ENCODE results near the gene FKBP15.
"Not testable (repeated sequence)": the region's sequence is repeated elsewhere in the genome, so short reads cannot be mapped to it uniquely, and the experiment has no call there.

The FKBP15 gene, protein sequence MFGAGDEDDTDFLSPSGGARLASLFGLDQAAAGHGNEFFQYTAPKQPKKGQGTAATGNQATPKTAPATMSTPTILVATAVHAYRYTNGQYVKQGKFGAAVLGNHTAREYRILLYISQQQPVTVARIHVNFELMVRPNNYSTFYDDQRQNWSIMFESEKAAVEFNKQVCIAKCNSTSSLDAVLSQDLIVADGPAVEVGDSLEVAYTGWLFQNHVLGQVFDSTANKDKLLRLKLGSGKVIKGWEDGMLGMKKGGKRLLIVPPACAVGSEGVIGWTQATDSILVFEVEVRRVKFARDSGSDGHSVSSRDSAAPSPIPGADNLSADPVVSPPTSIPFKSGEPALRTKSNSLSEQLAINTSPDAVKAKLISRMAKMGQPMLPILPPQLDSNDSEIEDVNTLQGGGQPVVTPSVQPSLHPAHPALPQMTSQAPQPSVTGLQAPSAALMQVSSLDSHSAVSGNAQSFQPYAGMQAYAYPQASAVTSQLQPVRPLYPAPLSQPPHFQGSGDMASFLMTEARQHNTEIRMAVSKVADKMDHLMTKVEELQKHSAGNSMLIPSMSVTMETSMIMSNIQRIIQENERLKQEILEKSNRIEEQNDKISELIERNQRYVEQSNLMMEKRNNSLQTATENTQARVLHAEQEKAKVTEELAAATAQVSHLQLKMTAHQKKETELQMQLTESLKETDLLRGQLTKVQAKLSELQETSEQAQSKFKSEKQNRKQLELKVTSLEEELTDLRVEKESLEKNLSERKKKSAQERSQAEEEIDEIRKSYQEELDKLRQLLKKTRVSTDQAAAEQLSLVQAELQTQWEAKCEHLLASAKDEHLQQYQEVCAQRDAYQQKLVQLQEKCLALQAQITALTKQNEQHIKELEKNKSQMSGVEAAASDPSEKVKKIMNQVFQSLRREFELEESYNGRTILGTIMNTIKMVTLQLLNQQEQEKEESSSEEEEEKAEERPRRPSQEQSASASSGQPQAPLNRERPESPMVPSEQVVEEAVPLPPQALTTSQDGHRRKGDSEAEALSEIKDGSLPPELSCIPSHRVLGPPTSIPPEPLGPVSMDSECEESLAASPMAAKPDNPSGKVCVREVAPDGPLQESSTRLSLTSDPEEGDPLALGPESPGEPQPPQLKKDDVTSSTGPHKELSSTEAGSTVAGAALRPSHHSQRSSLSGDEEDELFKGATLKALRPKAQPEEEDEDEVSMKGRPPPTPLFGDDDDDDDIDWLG

DNA sequence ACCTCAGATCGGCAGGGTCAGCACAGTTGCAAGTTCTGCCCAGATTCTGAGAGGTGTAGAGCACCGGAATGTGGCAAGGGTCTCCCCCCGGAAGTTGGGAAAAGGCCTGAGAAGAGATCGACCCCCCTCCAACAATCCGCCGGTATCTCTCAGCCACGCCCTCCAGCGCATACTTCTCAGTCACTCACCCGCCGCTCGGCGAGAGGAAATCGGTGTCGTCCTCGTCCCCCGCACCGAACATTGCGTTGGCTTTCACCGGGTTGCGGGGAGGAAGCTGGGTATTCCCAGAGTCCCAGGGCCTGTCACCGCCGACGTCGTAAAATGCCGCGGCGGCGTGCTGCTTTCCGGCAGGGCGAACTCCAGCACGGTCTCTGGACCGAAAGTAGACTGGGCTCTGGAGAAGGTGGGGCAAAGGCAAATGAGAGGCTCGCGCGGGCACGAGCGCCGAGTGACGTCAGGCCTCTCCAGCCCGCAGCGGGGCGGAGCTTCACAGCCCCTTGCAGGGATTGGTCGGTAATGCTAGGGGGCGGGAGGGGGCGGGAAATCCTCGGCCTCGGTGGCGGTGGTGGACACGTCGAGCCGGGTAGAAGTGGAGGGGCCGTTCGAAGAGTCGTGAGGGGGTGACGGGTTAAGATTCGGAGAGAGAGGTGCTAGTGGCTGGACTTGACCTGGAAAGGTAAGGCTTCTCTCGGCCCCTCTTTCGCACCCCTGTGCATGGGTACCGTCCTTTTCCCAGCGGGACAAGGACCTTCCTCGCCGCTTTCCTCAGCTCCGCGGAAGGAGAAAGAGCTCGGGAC lies at the start of gene FKBP15, which contains the start of gene SLC31A1:
Gene FKBP15 (minus strand): TSS at position 275 of the 797 bp plus-strand sequence. CDS start 34 bp downstream, at position 241.
Gene SLC31A1 (plus strand): TSS at position 542 of the 797 bp plus-strand sequence. CDS start 34,605 bp downstream, outside the sequence.
- peak; percentile 98 for DNase-seq

DNA sequence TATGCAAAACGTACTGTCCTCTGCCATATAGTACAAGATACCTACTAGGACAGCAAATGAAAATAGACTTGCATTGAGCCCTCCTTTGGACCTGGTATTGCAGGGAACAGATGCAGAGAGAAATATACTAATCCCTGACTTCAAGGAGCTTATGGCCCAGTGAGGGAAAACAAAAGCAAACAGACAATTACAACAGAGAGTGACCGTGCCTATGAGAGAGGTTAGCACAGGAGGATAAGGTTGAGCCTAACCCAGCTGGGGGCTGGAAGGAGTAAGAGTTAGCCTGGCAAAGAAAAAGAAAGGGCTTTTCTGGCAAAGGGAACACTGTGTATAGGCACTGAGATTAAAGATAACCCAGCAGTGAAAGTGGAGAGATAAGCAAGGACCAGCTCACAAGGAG lies 48.8 kb upstream of the FKBP15 start:
- DNase-seq, result peak; percentile 23

GRCh38 chr9:113269355-113269754 lies 48.3 kb upstream of the FKBP15 start:
- no peak for DNase-seq

DNA sequence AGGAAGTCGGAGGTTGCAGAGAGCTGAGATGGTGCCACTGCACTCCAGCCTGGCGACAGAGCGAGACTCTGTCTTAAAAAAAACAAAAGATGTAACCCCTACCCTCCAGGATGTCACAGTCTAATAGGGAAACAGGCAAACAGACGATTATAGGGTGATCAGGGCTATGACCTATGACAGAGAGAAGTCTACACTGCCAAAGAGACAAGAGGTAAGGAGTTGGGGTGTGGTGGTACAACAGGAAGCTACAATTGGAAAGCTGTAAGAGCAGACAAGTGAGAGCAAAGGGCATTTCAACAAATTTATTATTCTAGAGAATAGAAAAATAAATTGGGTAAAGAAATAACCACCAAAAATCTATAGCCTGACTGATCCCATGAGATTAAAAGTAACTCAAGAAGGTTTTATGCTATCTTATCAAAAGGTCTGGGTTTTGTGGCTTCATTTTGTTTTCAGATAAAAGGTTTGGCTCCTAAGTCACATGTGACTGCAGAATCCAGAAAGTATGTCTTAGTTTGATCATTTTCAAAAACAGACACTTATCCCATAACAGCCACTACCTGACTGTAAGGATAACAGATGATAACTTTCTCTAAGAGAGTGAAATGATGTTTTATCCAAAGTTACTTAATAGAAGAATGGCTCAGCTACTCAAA lies 47.0 kb upstream of the FKBP15 start:
- DNase-seq, result peak; percentile 83

DNA sequence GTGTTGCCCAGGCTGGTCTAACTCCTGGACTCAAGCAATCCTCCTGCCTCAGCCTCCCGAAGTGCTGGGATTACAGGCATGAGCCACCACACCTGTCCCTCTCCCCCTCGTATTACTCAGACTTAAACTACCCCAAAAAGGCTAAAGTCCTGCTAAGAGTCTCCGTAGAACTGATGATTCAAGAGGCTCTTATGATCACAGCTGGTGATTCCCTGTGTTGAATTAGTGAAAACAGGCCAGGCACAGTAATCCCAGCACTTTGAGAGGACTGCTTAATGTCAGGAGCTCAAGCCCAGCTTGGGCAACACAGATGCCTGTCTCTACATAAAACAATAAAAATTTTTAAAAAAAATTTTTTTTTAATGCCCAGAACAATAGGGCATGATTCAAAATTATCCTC lies 45.1 kb upstream of the FKBP15 start:
- no peak for DNase-seq

DNA sequence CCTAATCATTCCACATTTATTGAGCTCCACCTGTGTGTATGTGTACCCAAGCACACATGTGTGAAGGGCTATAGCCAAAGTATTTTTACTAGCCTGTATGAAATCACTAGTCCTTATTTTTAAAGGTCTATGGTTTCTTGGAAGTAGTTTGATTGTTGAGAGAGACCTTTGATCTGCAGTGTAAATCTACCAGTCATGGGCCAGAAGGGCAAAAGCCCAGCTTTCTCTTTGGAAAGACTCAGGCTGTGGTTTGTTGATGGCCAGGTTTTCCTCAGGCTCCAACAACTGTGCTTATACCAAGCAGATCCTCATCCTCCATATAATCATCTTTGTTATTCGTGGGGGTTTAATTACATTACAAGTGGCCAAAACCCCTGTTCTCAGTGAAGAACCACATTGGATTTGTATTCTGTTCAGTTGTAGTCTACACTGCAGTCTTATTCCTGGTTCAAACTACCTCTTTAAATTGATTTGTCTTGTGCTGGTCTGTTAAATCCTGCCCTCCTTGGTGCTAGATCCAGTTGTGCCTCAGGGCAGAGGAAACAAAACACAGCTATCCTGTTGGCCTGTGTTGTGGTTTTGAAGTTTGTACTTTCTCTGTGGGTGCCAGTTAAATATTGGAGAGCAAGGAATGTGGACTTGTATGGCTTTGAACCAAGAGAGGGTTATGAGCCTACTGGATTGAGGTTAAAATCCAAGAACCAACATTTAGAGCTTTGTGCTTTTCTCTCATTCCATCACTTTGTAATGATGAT lies 41.0 kb upstream of the FKBP15 start:
- no peak for DNase-seq

- DNase-seq, result no peak
These were observed 37.2 kb upstream of the FKBP15 start for GRCh38 chr9:113258282-113258681.

- DNase-seq, result no peak
These were observed 36.8 kb upstream of the FKBP15 start for GRCh38 chr9:113257863-113258262.

GRCh38 chr9:113255438-113255837 lies 34.4 kb upstream of the FKBP15 start:
- peak; percentile 29 for DNase-seq

- no peak for DNase-seq
These were observed 33.9 kb upstream of the FKBP15 start for GRCh38 chr9:113254991-113255390.

DNA sequence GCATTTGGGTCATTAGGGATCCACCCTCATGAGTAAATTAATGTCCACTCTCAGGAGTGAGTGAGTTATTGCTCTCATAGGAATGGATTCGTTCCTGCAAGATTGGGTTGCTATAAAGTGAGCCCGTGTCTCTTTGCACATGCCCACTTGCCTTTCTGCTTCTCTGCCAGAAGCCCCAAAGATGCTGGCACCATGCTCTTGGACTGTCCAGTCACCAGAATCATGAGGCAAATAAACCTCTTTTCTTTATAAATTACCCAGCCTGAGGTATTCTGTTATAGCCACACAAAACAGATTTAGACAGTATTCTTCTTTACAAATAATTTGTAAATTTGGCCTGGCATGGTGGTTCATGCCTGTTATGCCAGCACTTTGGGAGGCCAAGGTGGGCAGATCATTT lies 29.7 kb upstream of the FKBP15 start:
- no peak for DNase-seq

DNA sequence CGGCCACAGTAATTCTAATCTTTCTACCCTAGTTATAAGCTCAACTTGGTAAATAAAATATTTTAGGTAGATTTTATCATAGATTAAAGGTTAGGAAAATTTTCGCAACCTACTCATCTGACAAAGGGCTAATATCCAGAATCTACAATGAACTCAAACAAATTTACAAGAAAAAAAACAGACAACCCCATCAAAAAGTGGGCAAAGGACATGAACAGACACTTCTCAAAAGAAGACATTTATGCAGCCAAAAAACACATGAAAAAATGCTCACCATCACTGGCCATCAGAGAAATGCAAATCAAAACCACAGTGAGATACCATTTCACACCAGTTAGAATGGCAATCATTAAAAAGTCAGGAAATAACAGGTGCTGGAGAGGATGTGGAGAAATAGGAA lies 28.6 kb upstream of the FKBP15 start:
- DNase-seq, result not testable (repeated sequence)

GRCh38 chr9:113247640-113248039 lies 26.6 kb upstream of the FKBP15 start:
- DNase-seq, result no peak

GRCh38 chr9:113246928-113247327 lies 25.9 kb upstream of the FKBP15 start:
- no peak for DNase-seq

DNA sequence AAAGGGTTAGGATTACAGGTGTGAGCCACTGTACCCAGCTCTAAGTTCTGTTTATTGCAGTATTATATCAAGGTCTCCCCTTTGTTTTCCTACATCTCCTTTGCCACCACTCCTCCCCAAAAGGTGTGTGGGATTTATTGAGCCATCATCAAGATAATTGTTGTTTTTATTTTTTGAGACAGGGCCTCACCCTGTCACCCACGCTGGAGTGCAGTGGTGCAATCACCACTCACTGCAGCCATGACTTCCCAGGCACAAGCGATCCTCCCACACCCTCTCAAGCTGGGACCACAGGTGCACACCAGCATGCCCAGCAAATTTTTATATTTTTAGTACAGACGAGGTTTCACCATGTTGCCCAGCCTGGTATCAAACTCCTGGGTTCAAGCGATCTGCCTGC lies 24.8 kb upstream of the FKBP15 start:
- DNase-seq, result no peak

DNA sequence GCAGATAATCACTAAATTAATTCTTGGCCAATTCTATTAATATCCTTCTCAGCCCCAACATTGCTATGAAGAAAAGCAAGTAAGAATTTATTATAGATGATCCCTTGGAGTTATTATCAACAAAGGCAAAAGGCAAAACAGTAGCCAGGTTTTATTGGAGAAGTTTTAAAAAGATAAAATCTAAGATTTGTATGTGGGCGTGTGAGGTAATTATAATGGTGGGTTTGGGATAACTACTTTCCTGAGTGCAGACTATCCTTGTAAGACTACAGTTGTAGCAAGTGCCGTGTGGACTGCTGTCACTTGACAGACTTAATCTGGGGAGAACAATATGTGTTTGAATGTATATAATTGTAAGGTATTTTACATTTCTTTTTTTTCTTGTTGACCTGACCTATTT lies 23.5 kb upstream of the FKBP15 start:
- DNase-seq, result no peak

DNA sequence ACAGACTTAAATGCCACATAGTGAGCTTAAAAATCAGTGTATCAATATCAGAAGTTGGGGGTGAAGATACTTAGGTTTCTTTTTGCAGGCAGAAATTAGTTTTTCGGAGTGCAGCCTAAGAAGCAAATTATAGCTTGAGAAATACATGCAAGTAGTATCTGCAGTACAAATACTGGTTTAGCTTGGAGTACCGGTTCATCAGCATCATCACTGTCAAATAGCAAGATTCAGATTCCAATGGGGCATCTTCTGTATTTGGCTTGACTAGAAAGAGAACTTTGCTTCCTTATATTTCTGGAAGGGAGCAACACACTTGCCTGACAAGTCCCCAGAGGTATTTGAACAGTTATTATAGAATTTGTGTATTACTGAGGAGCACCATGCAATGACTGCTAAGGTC lies 20.1 kb upstream of the FKBP15 start:
- no peak for DNase-seq

DNA sequence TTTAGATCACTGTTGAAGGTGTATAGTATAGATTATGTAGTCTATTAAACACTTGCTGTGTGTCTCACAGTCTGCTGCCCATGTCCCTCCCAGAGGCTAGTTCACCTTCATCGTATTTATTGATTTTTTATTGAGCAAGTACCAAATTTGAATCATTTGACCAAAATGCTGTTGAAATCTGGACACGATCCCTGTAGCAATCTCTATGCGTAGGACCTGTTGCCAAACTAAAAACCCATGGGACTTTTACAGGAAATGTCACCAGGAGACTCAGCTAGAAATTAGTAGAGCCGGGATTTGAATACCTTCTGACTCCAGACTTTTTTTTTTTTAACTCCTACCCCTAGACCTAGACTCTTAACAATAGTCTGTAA lies 17.8 kb upstream of the FKBP15 start:
- DNase-seq, result no peak

DNA sequence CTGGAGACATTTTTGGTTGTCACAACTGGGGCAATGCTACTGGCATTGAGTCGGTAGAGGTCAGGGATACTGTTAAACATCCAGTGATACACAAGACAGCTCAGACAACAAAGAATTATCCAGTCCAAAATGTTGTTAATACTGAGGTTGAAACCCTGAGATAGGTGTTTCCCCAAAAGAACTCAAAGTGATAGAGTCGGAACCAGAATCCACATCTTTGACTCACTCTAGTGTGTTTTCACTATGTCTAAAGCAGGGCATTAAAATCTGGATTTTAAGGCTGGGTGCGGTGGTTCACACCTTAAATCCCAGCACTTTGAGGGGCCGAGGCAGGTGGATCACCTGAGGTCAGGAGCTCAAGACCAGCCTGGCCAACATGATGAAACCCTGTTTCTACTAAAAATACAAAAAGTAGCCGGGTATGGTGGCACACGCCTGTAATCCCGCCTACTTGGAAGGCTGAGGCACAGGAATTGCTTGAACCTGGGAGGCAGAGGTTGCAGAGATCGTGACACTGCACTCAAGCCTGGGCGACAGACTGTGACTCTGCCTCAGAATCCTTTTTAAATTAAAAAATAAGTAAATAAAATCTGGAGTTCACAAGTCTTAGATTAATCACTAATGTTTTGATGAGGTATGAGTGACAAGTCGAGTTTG lies 17.3 kb upstream of the FKBP15 start:
- DNase-seq, result no peak

DNA sequence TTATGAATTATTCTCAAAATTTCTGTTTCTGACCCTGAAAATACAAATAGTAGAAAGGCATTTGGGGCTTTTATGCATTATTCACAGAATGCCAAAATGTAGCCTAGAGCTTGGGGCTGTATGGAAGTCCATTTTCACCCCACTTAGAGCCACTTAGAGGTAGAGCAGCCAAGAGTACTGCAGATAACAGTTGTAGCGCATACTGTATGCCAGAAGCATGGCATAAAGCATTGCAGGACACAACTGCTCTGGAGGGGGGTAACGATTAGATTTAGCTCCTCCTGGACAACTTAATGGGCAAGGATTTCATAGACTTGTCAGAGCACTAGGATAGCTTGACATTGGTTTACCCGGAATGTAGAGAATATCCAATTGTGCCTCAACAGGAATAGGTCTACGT lies 15.9 kb upstream of the FKBP15 start:
- no peak for DNase-seq

Measured in hematopoietic multipotent progenitor cell treated with erythropoietin and hydrocortisone succinate and interleukin-3 and kit ligand, for 6 days (in vitro differentiated cells).